Nephron progenitor cell (in vitro differentiated cells): ENCODE data around the gene BCKDHB.

Experiments
- DNase-seq: peaks from one replicate; pipeline ENCODE4 v3.0.0; 2021
- H3K27ac Mint-ChIP-seq: 2 replicates; pipeline ENCODE4 v1.8.0; 2021; ENCODE audit warnings: mild to moderate bottlenecking, moderate library complexity, mixed read lengths
- H3K27me3 Mint-ChIP-seq: 2 replicates; pipeline ENCODE4 v1.8.0; 2021; ENCODE audit warnings: mild to moderate bottlenecking, low read depth, mixed read lengths; ENCODE audit not compliant: poor library complexity
- H3K36me3 Mint-ChIP-seq: 2 replicates; pipeline ENCODE4 v1.8.0; 2021; ENCODE audit warnings: low read depth, mixed read lengths
- H3K4me1 Mint-ChIP-seq: 2 replicates; pipeline ENCODE4 v1.8.0; 2021; ENCODE audit warnings: mixed read lengths
- H3K4me3 Mint-ChIP-seq: 2 replicates; pipeline ENCODE4 v1.8.0; 2021; ENCODE audit warnings: mild to moderate bottlenecking, moderate library complexity, mixed read lengths
- H3K9me3 Mint-ChIP-seq: 2 replicates; pipeline ENCODE4 v1.8.0; 2021; ENCODE audit warnings: mild to moderate bottlenecking, moderate library complexity, mixed read lengths
- CTCF ChIP-seq: fragments of 200-600 bp; sonication (generic); IDR thresholded peaks from 2 replicates; pipeline ENCODE4 v1.5.0; 2021; ENCODE audit warnings: antibody characterized with exemption

The BCKDHB gene

GRCh38 chr6:80170433-80170832 is 64.0 kb downstream of the BCKDHB start:
- Mint-ChIP-seq H3K4me3 (no peak overlapping the region), H3K9me3 (no peaks in the 10 kb centered on the region), H3K4me1 (no peaks in the 10 kb centered on the region), H3K27ac (no peak overlapping the region), H3K27me3 (no peaks in the 10 kb centered on the region), H3K36me3 (peaks cover 19% of the 10 kb centered on the region)
- no peak for TF ChIP-seq CTCF
- DNase-seq, result no peak

- Mint-ChIP-seq H3K4me1 (no peaks in the 10 kb centered on the region), H3K36me3 (peaks cover 14% of the 10 kb centered on the region), H3K9me3 (no peaks in the 10 kb centered on the region), H3K27me3 (no peaks in the 10 kb centered on the region), H3K27ac (no peak overlapping the region), H3K4me3 (no peak overlapping the region)
- TF ChIP-seq CTCF, result no peak
- no peak for DNase-seq
Measured at GRCh38 chr6:80173411-80173810, 66.9 kb downstream of the BCKDHB start.

- peaks cover 10% of the 10 kb centered on the region for H3K36me3 Mint-ChIP-seq
- no peak for TF ChIP-seq CTCF
- H3K4me3 Mint-ChIP-seq, result no peak overlapping the region
- H3K27ac Mint-ChIP-seq, result no peak overlapping the region
- no peak for DNase-seq
- no peaks in the 10 kb centered on the region for H3K9me3 Mint-ChIP-seq
- H3K4me1 Mint-ChIP-seq, result no peaks in the 10 kb centered on the region
- no peaks in the 10 kb centered on the region for H3K27me3 Mint-ChIP-seq
Measured at GRCh38 chr6:80174900-80175572, 68.6 kb downstream of the BCKDHB start.

GRCh38 chr6:80179695-80180094 is 73.2 kb downstream of the BCKDHB start:
- Mint-ChIP-seq H3K27me3 (no peaks in the 10 kb centered on the region), H3K4me3 (no peak overlapping the region), H3K4me1 (no peaks in the 10 kb centered on the region), H3K9me3 (peaks cover 1% of the 10 kb centered on the region), H3K27ac (no peak overlapping the region), H3K36me3 (peaks cover under 1% of the 10 kb centered on the region)
- no peak for TF ChIP-seq CTCF
- no peak for DNase-seq

GRCh38 chr6:80181352-80182081 is 75.0 kb downstream of the BCKDHB start:
- DNase-seq, result no peak
- no peak overlapping the region for H3K27ac Mint-ChIP-seq
- H3K36me3 Mint-ChIP-seq, result peaks cover 12% of the 10 kb centered on the region
- H3K27me3 Mint-ChIP-seq, result no peaks in the 10 kb centered on the region
- no peak overlapping the region for H3K4me3 Mint-ChIP-seq
- no peak for TF ChIP-seq CTCF
- peaks cover 5% of the 10 kb centered on the region for H3K9me3 Mint-ChIP-seq
- H3K4me1 Mint-ChIP-seq, result no peaks in the 10 kb centered on the region

- Mint-ChIP-seq H3K4me1 (no peaks in the 10 kb centered on the region), H3K4me3 (no peak overlapping the region), H3K9me3 (peaks cover 5% of the 10 kb centered on the region), H3K27ac (no peak overlapping the region), H3K36me3 (peaks cover 15% of the 10 kb centered on the region), H3K27me3 (no peaks in the 10 kb centered on the region)
- no peak for TF ChIP-seq CTCF
- no peak for DNase-seq
Measured at GRCh38 chr6:80182308-80182707, 75.8 kb downstream of the BCKDHB start.
